ENCODE measurements around the gene ANO10.

GRCh38 chr3:43521941-43522340, 99.9 kb downstream of the ANO10 start:
- TF ChIP-seq CTCF (IDR thresholded peaks at IDR 0.05; ENCODE audit: low read length) (no peak), EZH2 (IDR thresholded peaks at IDR 0.05; ENCODE audit: borderline replicate concordance, low read length) (no peak)

Measured in OCI-LY1 (cell line).